ENCODE measurements around the gene NDUFV2.
"Not testable (repeated sequence)": the region's sequence is repeated elsewhere in the genome, so short reads cannot be mapped to it uniquely, and the experiment has no call there.

Gene NDUFV2

DNA sequence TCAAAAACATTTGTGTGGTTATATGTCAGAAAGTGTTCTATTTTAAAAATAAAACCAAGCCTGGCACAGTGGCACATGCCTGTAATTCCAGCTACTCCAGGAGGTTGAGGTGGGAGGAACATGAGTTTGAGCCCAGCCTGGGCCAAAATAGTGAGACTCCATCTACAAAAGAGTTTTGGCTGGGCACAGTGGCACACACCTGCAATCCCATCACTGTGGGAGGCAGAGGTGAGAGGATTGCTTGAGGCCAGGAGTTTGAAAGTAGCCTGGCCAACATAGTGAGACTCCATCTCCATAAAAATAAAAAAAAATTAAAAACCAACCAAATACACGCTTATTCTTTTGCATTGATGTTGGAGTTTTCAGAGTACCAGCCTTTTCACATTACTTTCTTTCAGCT, 43.7 kb downstream of the NDUFV2 start:
- no peak for DNase-seq (ENCODE audit: low read depth, low spot score)
- H3K27ac ChIP-seq: no peak overlapping the region

DNA sequence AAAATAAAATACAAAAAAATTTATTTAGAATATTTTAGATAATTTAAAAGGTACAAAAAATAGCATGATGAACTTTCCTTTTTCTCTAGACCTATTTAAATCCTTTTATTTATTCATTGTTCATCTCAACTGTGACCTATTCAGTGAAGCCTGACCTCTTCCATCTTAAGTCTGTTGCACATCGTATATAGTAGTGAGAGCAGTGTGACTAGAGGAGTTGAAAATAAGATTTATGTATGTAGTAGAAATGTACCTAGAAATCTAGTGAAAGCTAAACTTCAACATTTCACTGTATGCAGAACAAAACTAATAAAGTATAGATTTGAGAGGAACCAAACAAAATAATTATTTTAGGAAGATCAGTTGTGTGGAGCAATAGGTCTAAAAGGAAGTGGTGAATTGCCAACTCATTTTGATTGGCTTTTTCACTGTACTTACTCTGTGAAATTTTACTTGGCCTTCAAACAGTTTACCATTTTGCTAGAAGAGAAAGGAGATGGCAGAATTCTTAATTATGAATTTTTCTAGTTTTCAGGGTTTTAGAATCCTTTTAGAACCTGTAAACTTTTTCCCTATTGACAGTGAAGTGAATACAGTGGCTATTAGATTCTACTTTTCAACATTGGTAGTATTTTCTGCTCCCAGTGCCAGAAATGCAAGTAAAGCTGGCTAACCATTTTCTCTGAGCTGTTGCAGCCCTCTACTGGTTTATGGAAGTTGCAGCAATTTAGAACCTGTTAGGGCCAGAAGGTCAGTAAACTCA, 45.1 kb downstream of the NDUFV2 start:
- no peak for DNase-seq (ENCODE audit: low read depth, low spot score)
- H3K27ac ChIP-seq: peak overlapping the region; percentile 28

DNA sequence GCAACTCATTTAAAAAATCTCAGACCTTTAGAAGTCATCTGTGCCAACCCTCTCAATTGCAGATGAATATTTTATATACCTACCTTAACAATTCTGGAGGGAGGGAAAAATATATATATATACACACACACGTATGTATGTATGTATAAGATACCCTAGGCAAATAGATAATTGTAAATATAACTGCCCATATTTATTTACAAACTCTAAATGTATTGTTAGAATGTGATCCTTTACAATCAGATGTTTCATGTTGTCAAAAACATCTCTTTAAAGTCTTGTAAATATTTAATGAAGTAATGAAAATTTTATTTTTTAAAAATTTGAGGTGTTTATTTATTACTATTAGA, 45.7 kb downstream of the NDUFV2 start:
- H3K27ac ChIP-seq: peak overlapping the region; percentile 28
- DNase-seq (ENCODE audit: low read depth, low spot score): no peak

DNA sequence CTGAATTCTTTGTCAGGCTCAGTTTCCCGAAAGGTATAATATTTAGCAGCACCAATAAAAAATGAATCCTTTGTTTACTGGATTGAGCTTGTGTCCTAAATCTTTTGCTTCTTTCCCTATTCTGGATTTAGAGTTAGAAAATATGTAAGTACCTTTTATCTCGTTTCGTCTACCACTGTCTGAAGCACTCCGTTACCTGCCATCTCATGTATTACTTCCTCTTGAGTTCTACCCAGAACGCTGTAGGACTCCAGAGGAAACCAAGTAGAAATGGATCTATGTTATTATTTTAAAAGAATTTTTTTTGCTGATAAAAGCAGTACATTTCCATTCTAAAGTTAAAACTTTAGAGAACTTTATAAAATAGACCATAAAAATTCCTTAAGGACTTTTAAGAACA, 47.6 kb downstream of the NDUFV2 start:
- no peak overlapping the region for H3K27ac ChIP-seq
- no peak for DNase-seq (ENCODE audit: low read depth, low spot score)

DNA sequence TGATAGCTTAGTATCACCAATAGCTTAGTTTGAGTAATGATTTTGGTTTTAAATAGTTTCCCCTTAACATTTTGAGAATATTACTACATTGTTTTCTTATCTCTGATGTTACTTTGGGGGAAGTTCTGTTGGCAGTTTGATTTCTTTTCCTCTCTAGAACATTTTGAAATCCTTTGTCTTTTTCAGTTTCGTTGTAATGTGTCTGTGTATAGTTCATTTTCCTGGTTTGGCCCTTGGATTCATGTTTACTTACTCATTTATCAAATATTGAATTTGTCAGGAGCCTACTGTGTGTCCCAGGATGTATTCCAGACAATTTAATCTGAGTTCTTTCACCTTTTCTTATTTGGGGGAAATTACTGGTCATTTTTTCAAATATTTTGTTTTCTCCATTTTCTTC, 50.8 kb downstream of the NDUFV2 start:
- no peak overlapping the region for H3K27ac ChIP-seq
- DNase-seq (ENCODE audit: low read depth, low spot score): no peak

DNA sequence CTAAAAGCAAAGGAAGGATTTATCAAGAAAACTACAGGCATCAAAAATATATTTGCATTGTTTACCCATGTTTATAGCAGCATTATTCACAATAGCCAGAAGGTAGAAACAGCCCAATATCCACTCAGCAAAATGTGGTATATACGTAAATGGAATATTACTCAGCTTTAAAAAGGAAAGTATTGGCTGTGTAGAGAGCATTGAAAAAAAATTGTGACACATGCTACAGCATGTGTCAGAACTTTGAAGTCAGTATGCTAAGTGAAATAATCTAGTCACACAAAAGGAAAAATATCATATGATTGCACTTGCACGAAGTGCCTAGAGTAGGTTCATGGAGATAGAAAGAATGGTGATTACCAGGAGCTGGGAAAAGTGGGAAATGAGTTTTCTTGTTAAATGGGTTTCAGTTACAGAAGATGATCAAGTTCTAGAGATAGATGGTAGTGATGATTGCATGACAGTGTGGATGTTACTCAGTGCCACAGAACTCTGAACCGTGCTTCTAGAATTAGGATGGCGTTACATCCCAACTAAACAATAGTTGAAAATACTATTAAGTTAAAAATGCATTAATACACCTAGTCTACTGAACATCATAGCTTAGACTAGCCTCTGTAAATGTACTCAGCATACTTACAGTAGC, 54.2 kb downstream of the NDUFV2 start:
- H3K27ac ChIP-seq: no peak overlapping the region
- DNase-seq (ENCODE audit: low read depth, low spot score): no peak

DNA sequence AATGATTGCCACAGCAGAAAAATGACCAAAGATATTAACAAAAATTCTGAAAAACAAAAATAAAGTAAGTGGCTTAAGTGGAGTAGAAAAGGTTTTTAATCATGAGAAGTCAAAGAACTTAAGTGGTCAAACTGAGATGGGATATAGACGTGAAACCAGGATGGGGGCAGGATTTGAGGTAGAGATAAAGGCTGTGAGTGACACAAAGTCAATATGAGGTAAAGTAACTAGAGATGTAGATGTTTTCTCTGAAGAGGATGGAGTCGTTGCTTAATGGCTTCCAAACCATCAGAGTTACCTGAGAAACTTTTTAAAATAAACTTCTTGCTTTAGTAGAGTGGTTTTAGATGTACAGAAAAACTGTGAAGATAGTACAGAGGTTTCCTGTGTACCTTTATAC, 55.3 kb downstream of the NDUFV2 start:
- H3K27ac ChIP-seq: no peak overlapping the region
- no peak for DNase-seq (ENCODE audit: low read depth, low spot score)

DNA sequence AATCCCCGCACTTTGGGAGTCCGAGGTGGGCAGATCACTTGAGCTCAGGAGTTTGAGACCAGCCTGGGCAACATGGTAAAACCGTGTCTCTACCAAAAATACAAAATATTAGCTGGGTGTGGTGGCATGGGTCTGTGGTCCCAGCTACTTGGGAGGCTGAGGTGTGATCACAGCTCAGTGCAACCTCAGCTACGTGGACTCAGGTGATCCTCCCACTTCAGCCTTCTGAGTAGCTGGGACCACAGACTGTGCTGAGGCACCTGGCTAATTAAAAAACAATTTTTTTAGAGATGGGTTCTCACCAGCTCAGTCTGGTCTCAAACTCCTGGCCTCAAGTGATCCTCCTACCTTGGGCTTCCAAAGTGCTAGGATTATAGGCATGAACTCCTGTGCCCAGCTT, 57.5 kb downstream of the NDUFV2 start:
- H3K27ac ChIP-seq: no peak overlapping the region

DNA sequence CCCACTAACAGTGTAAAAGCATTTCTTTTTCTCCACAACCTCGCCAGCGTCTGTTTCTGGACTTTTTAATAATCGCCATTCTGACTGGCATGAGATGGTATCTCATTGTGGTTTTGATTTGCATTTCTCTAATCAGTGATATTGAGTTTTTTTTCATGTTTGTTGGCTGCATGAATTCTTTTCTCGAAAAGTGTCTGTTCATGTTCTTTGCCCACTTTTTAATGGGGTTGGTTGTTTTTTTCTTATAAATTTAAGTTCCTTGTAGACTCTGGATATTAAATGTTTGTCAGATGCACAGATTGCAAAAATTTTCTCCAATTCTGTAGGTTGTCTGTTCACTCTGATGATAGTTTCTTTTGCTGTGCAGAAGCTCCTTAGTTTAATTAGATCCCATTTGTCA, 60.2 kb downstream of the NDUFV2 start:
- DNase-seq (ENCODE audit: low read depth, low spot score); H3K27ac ChIP-seq: not testable (repeated sequence)

More for the DNA sequence above, 57.5 kb downstream of the NDUFV2 start:
- DNase-seq (ENCODE audit: low read depth, low spot score): no peak

DNA sequence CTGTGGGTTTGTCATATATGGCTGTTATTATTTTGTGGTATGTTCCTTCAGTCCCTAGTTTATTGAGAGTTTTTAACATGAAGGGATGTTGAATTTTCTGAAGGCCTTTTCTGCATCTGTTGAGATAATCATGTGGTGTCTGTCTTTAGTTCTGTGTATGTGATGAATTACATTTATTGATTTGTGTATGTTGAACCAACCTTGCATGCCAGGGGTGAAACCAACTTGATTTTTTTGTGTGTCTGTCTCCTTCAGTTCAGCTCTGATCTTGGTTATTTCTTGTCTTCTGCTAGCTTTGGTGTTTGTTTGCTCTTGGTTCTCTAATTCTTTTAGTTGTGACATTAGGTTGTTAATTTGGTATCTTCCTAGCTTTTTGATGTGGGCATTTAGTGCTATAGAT, 61.6 kb downstream of the NDUFV2 start:
- DNase-seq (ENCODE audit: low read depth, low spot score); H3K27ac ChIP-seq: not testable (repeated sequence)

DNA sequence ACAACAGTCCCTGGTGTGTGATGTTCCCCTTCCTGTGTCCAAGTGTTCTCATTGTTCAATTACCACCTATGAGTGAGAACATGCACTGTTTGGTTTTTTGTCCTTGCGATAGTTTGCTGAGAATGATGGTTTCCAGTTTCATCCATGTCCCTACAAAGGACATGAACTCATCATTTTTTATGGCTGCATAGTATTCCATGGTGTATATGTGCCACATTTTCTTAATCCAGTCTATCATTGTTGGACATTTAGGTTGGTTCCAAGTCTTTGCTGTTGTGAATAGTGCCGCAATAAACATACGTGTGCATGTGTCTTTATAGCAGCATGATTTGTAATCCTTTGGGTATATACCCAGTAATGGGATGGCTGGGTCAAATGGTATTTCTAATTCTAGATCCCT, 63.4 kb downstream of the NDUFV2 start:
- H3K27ac ChIP-seq; DNase-seq (ENCODE audit: low read depth, low spot score): not testable (repeated sequence)

DNA sequence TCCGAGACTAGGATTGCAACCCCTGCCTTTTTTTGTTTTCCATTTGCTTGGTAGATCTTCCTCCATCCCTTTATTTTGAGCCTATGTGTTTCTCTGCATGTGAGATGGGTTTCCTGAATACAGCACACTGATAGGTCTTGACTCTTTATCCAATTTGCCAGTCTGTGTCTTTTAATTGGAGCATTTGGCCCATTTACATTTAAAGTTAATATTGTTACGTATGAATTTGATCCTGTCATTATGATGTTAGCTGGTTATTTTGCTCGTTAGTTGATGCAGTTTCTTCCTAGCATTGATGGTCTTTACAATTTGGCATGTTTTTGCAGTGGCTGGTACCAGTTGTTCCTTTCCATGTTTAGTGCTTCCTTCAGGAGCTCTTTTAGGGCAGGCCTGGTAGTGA, 67.0 kb downstream of the NDUFV2 start:
- not testable (repeated sequence) for DNase-seq (ENCODE audit: low read depth, low spot score); H3K27ac ChIP-seq

DNA sequence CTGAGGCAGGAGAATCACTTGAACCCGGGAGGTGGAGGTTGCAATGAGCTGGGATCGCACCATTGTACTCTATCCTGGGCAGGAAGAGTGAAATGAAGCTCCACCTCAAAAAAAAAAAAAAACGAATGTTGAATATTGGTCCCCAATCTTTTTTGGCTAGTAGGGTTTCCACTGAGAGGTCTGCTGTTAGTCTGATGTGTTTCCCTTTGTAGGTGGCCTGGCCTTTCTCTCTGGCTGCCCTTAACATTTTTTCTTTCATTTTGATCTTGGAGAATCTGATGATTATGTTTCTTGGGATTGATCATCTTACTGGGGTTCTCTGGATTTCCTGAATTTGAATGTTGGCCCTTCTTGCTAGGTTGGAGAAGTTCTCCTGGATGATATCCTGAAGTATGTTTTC, 69.4 kb downstream of the NDUFV2 start:
- not testable (repeated sequence) for DNase-seq (ENCODE audit: low read depth, low spot score); H3K27ac ChIP-seq

DNA sequence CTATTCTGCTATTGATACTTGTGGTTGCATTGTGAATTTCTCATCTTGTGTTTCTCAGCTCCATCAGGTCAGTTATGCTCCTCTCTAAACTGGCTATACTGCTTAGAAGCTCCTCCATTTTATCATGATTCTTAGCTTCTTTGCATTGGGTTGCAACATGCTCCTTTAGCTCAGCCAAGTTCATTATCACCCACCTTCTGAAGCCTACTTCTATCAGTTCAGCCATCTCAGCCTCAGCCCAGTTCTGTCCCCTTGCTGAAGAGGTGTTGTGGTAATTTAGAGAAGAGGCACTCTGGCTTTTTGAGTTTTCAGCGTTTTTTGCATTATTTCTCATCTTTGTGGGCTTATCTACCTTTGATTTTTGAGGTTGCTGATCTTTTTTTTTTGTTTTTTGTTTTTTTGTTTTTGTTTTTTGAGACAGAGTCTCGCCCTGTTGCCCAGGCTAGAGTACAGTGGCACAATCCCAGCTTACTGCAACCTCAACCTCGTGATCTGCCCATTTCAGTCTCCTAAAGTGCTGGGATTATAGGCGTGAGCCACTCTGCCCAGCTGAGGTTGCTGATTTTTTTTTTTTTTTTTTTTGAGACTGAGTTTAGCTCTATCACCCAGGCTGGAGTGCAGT, 70.1 kb downstream of the NDUFV2 start:
- DNase-seq (ENCODE audit: low read depth, low spot score): no peak
- H3K27ac ChIP-seq: no peak overlapping the region

DNA sequence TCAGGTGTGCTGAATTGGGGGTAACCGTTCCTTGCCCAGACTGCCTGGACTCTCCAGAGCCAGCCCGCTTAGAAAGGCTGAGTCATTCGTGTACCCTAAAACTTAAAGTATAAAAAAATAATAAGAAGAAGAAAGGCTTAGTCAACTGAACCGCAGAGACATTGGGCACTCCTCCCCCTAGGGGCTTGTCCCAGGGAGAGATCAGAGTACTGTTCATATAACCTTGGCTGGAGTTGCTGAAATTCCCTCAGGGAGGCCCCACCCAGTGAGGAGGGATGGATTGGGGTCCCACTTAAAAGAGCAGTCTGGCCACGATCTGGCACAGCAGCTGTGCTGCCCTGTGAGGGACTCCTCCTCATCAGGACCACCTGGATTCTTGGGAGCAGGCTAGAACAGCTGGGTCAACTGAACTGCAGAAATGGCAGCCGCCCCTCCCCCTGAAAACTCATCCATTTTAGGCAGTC, 71.3 kb downstream of the NDUFV2 start:
- no peak overlapping the region for H3K27ac ChIP-seq
- DNase-seq (ENCODE audit: low read depth, low spot score): no peak

DNA sequence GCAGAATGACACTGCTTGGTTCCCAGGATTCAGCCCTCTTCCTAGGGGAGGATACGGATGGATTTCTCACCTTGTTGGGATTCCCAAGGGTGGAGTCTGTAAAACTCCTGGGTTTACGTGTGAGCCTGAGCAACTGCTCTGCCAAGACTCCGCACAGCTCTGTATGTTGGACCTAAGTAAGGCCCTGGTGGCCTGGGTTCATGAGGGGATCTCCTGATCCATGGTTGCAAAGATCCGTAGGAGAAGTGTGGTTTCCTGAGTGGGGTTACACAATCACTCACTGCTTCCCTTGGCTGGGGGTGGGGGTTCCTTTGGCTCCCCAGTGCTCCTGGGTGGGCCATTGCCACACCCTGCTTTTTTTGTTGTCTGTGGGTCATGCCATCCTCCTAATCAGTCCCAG, 71.8 kb downstream of the NDUFV2 start:
- no peak for DNase-seq (ENCODE audit: low read depth, low spot score)
- H3K27ac ChIP-seq: no peak overlapping the region

DNA sequence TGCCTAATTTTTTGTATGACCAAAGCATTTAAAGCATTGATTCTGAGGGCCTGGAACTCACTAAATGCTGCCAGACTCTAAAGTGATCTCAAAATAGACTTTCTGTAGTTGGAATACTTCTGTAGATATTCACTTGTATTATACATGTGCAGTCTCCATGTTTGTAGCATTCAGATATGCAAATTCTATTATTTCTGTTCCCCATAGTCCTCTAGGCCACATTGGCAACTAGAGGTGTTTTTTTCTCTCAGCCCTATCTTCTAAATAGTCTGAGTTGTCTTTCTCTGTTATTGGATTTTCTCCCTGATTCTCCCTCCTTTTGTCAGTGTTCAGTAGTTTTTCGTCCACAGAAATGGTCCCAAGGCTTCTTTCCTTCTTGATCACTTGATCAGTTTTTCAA, 72.6 kb downstream of the NDUFV2 start:
- DNase-seq (ENCODE audit: low read depth, low spot score): no peak
- H3K27ac ChIP-seq: no peak overlapping the region

DNA sequence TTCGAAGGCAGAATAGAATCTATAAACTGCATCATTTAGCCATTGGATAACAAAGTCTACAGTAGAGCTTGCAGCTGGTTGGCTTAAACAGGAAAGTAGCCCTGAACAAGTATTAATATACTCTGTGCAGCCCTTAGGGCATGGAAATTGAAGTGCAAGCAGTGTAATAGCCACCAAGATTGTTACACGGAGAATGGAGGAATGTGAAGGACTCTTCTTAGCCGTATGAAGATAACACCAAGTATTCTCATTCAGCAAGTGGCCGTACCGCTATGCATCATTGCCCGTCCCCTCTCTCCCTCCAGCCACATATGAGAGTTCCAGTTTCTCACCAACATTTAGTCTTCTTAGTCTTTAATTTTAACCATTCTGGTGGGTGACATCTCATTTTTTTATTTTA, 74.5 kb downstream of the NDUFV2 start:
- no peak overlapping the region for H3K27ac ChIP-seq
- no peak for DNase-seq (ENCODE audit: low read depth, low spot score)

DNA sequence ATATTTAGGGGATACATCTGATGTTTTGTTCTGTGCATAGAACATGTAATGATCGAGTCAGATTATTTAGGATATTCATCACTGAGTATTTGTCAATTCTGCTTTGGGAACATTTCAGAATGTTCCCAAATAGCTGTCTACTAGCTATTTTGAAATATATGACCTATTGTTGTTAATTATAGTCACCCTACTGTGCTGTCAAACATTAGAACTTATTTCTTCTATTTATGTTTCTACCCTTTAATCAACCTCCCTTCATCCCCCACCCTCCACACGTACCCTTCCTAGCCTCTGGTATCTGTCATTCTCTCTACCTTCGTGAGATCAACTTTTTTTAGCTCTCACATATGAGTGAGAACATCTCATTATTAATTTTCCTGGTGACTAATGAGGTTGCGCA, 75.0 kb downstream of the NDUFV2 start:
- no peak overlapping the region for H3K27ac ChIP-seq
- DNase-seq (ENCODE audit: low read depth, low spot score): no peak

DNA sequence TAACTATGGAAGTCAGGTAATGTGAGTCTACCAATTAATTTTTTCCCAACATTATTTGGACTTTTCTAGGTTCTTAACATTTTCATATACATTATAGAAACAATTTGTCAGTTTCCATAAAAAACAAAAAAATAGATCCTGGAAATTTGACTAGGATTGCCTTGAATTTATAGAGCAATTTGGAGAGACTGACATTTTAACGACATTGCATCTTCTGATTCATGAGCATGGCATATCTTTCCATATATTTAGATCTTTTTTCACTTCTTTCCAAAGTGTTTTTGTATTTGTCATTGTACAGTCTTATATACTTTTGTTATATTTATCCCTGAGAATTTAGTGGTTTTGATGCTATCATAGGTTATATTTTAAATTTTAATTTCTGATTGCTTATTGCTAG, 76.1 kb downstream of the NDUFV2 start:
- H3K27ac ChIP-seq: no peak overlapping the region
- no peak for DNase-seq (ENCODE audit: low read depth, low spot score)

DNA sequence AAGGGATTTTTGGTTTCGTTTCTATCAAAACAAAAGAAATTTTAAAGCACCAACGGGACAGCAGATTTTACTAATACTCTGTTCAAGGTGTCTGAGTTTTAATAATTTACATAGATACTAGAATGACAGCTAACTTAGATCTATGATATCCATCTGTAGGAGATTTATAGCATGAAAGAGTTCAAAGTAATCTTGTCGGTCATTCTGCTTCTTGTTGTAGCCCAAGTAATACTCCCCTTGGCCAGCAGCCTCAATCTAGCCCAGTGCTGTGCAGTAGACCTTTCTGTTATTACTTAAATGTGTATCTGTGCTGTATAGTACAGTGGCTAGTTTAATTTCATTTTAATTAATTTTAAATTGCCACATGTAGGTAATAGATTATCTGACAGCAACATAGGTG, 78.8 kb downstream of the NDUFV2 start:
- DNase-seq (ENCODE audit: low read depth, low spot score): no peak
- no peak overlapping the region for H3K27ac ChIP-seq

Data from epithelial cell of prostate (primary cell).